OCI-LY7 (cell line): Measurements from ENCODE around the gene ARHGEF17. TPM values are rescaled to one million over a fixed set of nuclear protein-coding genes. Genes with fewer than 3 reads are reported as not detected.

Experiments used
- BruUV-seq: library from RNA; stranded (reverse); fragments of 400-500 nt; replicated peaks from 2 replicates; lab custom pipeline; 2021; lab: Mats Ljungman, UMichigan
- CTCF ChIA-PET: fragments of 300-600 bp; sonication (Branson Sonifier 250); formaldehyde crosslinking; loops from one replicate; lab custom pipeline; 2022; ENCODE audit warnings: antibody characterized with exemption; ENCODE audit not compliant: unreplicated experiment; lab: Charles Lee
- POLR2A ChIA-PET: fragments of 300-600 bp; sonication (Branson Sonifier 250); formaldehyde crosslinking; loops from one replicate; lab custom pipeline; 2022; ENCODE audit warnings: antibody characterized with exemption; lab: Charles Lee
- DNase-seq: peaks from one replicate; pipeline ENCODE4 v3.0.0-alpha.2; 2015; ENCODE audit warnings: low spot score
- H2AFZ ChIP-seq: fragments of 200-600 bp; sonication (generic), shearing (Covaris generic); 2 replicates; pipeline ENCODE4 v1.6.1; 2014; ENCODE audit warnings: mild to moderate bottlenecking, antibody characterized with exemption, low read length, moderate library complexity
- H3K27ac ChIP-seq: fragments of 200-600 bp; sonication (generic); 2 replicates; pipeline ENCODE4 v1.5.1; 2014; ENCODE audit warnings: mixed run types, low read depth, mild to moderate bottlenecking, moderate library complexity, low read length, inconsistent platforms; ENCODE audit not compliant: poor library complexity, severe bottlenecking
- H3K36me3 ChIP-seq: fragments of 200-600 bp; sonication (generic); 2 replicates; pipeline ENCODE4 v1.6.1; 2014; ENCODE audit warnings: mild to moderate bottlenecking, antibody characterized with exemption, low read length, moderate library complexity, mixed read lengths; ENCODE audit not compliant: insufficient read depth
- H3K4me1 ChIP-seq: fragments of 200-600 bp; sonication (generic); 2 replicates; pipeline ENCODE4 v1.5.1; 2014; ENCODE audit warnings: mild to moderate bottlenecking, low read length; ENCODE audit not compliant: insufficient read depth, poor library complexity, severe bottlenecking
- H3K4me2 ChIP-seq: fragments of 200-600 bp; sonication (generic); 2 replicates; pipeline ENCODE4 v1.6.1; 2014; ENCODE audit warnings: mild to moderate bottlenecking, low read length
- H3K4me3 ChIP-seq: fragments of 200-600 bp; sonication (generic); 2 replicates; pipeline ENCODE4 v1.5.1; 2014; ENCODE audit warnings: mild to moderate bottlenecking, low read depth, low read length; ENCODE audit not compliant: poor library complexity, severe bottlenecking
- H3K79me2 ChIP-seq: fragments of 200-600 bp; sonication (generic); 2 replicates; pipeline ENCODE4 v1.6.1; 2016; ENCODE audit warnings: low read depth, mild to moderate bottlenecking, low read length, moderate library complexity, mixed read lengths; ENCODE audit not compliant: insufficient read depth
- H3K9me2 ChIP-seq: fragments of 200-600 bp; sonication (generic); 2 replicates; pipeline ENCODE4 v1.6.1; 2016; ENCODE audit warnings: mild to moderate bottlenecking, low read length, mixed read lengths; ENCODE audit not compliant: insufficient read depth
- H3K9me3 ChIP-seq: fragments of 200-600 bp; sonication (generic); 2 replicates; pipeline ENCODE4 v1.6.1; 2014; ENCODE audit warnings: mild to moderate bottlenecking, mixed run types, low read length, mixed read lengths
- H4K20me1 ChIP-seq: fragments of 200-600 bp; sonication (generic); 2 replicates; pipeline ENCODE4 v1.6.1; 2014; ENCODE audit warnings: mild to moderate bottlenecking, antibody characterized with exemption, low read length, moderate library complexity, mixed read lengths; ENCODE audit not compliant: insufficient read depth
- EZH2phosphoT487 ChIP-seq: fragments of 200-600 bp; sonication (generic); IDR thresholded peaks from 2 replicates; pipeline ENCODE4 v1.6.1; 2018; ENCODE audit warnings: low read depth, borderline replicate concordance, mild to moderate bottlenecking, mixed run types, antibody characterized with exemption, low read length, moderate library complexity, mixed read lengths
- intact Hi-C: fragments of 100-400 bp; cut with micrococcal nuclease; formaldehyde crosslinking; loops from one replicate; pipeline ENCODE4 v1.10.0; 2022; ENCODE audit not compliant: unreplicated experiment
- total RNA-seq, 2 experiments: library from RNA; depleted of rRNA in 1 of 2; stranded (reverse); fragments of >200 nt in 1 of 2; shearing (Covaris generic) in 1 of 2; gene quantifications; 2 replicates each; pipeline ENCODE4 v1.2.3, GENCODE V29; 2014 to 2022
- TF ChIP-seq, protein P1 (sequence below): fragments of 200-600 bp; sonication (generic); conservative IDR thresholded peaks from 2 replicates; pipeline ENCODE4 v1.5.1; 2014; ENCODE audit warnings: mild to moderate bottlenecking, antibody characterized with exemption, low read length, moderate library complexity, mixed read lengths

The ARHGEF17 gene
- total RNA-seq, 2 experiments from 2014 or later: 0.19 to 1.4 TPM

DNA sequence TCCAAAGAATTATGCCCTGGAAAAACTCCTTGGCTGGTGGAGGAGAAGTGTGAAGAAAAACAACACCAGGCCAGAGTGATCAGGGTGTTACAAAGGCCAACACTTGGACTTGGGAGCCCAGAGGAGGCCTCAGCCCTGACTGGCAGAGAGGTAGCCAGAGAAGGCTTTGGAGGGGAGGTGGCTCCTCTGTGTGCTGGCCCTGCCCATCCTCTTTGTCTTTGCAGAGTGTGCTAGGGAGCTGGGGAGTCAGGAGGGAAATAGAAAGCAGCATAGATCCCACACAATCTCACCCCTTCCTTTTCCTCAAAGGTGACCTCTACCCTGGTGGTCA is 48.0 kb upstream of the ARHGEF17 start:
- no peak for DNase-seq
- Histone ChIP-seq H4K20me1 (no peaks in the 10 kb centered on the region), H3K36me3 (no peaks in the 10 kb centered on the region), H3K27ac (no peak overlapping the region), H3K4me2 (no peak overlapping the region), H2AFZ (no peak overlapping the region), H3K4me3 (no peak overlapping the region), H3K9me3 (no peaks in the 10 kb centered on the region), H3K79me2 (no peaks in the 10 kb centered on the region), H3K9me2 (no peaks in the 10 kb centered on the region), H3K4me1 (no peaks in the 10 kb centered on the region)
- BruUV-seq: no TSS peak
- TF ChIP-seq EZH2phosphoT487: no peak
- TF ChIP-seq, protein P1, sequence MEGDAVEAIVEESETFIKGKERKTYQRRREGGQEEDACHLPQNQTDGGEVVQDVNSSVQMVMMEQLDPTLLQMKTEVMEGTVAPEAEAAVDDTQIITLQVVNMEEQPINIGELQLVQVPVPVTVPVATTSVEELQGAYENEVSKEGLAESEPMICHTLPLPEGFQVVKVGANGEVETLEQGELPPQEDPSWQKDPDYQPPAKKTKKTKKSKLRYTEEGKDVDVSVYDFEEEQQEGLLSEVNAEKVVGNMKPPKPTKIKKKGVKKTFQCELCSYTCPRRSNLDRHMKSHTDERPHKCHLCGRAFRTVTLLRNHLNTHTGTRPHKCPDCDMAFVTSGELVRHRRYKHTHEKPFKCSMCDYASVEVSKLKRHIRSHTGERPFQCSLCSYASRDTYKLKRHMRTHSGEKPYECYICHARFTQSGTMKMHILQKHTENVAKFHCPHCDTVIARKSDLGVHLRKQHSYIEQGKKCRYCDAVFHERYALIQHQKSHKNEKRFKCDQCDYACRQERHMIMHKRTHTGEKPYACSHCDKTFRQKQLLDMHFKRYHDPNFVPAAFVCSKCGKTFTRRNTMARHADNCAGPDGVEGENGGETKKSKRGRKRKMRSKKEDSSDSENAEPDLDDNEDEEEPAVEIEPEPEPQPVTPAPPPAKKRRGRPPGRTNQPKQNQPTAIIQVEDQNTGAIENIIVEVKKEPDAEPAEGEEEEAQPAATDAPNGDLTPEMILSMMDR: no peak
- ChIA-PET CTCF (no interaction called here), POLR2A (interaction anchor here (0.5 kb wide), 1 partner anchor 343 kb away, joined by 3 read pairs; no protein-coding TSS in a partner anchor)
- intact Hi-C loops: no loop called here

DNA sequence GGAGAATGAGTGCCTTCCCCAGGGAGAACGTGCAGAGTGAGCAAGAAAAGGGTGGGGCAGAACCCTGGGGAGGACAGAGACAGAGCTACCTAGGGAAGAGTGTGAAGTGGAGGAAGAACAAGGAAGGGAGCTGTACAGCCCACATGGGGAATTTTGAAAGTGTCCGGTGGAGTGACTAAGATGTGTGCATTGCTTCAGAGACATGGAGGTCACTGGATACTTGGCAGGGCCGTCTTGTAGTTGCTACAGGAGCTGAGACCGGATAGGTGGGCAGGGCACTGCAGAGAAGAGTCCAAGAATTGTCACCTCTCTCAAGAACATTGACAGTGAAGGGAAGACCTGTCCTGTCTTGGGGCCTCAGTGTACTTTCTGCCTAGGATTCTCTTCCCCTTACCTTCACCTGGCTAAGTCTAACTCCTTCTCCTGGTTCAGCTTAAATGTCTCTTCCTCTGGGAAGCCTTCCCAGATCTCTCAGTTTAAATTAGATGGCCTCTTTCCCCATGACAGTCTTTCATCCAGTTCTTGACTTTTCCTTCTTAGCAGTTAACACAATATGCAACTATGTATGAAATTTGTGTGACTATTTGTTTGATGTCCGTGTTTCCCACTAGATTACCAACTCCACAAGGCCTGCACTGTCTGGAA is 45.1 kb upstream of the ARHGEF17 start:
- ChIA-PET POLR2A (interaction anchor here (0.6 to 0.8 kb wide), 4 partner anchors 14 to 1418 kb away, joined by 3 to 5 read pairs (median 4); no protein-coding TSS in a partner anchor), CTCF (interaction anchor here (1.2 kb wide), 1 partner anchor 216 kb away, joined by 3 read pairs; no protein-coding TSS in a partner anchor)
- Histone ChIP-seq H3K36me3 (no peaks in the 10 kb centered on the region), H3K27ac (no peak overlapping the region), H3K4me2 (no peak overlapping the region), H4K20me1 (no peaks in the 10 kb centered on the region), H3K4me1 (no peaks in the 10 kb centered on the region), H2AFZ (no peak overlapping the region), H3K9me2 (no peaks in the 10 kb centered on the region), H3K9me3 (no peaks in the 10 kb centered on the region), H3K79me2 (no peaks in the 10 kb centered on the region), H3K4me3 (no peak overlapping the region)
- BruUV-seq: no TSS peak
- intact Hi-C loops: no loop called here
- no peak for DNase-seq
- TF ChIP-seq, protein P1: no peak
- TF ChIP-seq EZH2phosphoT487: no peak

DNA sequence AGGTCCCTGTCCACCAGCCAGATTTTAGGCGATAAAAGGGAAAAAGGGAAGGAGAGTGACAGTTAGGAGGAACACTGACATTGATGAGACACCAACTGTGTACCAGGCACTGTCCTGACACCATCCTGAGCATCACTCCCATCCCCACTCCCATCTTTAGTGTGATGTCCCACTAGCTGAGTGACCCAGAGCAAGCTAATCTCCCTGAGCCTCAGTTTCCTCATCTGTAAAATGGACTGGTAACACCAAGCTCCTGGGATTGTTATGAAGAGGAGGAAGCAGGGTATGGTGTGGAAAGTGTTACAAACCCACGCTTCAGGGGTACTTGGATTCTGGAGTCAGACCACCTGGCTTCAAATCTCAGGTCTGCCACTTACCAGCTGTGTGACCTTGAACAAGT is 44.4 kb upstream of the ARHGEF17 start:
- no peak overlapping the region for H3K4me2 ChIP-seq
- ChIA-PET POLR2A (interaction anchor here (0.6 kb wide), 1 partner anchor 1418 kb away, joined by 5 read pairs; no protein-coding TSS in a partner anchor), CTCF (no interaction called here)
- BruUV-seq: no TSS peak
- no peaks in the 10 kb centered on the region for H3K9me2 ChIP-seq
- no peak overlapping the region for H2AFZ ChIP-seq
- no peaks in the 10 kb centered on the region for H3K79me2 ChIP-seq
- intact Hi-C loops: no loop called here
- DNase-seq: no peak
- H3K27ac ChIP-seq: no peak overlapping the region
- H3K9me3 ChIP-seq: no peaks in the 10 kb centered on the region
- H3K4me1 ChIP-seq: no peaks in the 10 kb centered on the region
- no peaks in the 10 kb centered on the region for H3K36me3 ChIP-seq
- H4K20me1 ChIP-seq: no peaks in the 10 kb centered on the region
- TF ChIP-seq EZH2phosphoT487: no peak
- TF ChIP-seq, protein P1: no peak
- H3K4me3 ChIP-seq: no peak overlapping the region
